Stimulated activated CD8-positive, alpha-beta memory T cell treated with anti-CD3 and anti-CD28 coated beads, Interleukin-4, amount 100 ng/mL, for 4 hours (primary cell): Measurements from ENCODE around the gene ATP5F1E.
"Not testable (repeated sequence)": the region's sequence is repeated elsewhere in the genome, so short reads cannot be mapped to it uniquely, and the experiment has no call there.

Experiments used
- DNase-seq, 2 donors: peaks; one replicate each; pipeline ENCODE4 v3.0.0-alpha.2; 2020; ENCODE audit warnings: low read depth in 2 of 2, low spot score in 1 of 2

The ATP5F1E gene

DNA sequence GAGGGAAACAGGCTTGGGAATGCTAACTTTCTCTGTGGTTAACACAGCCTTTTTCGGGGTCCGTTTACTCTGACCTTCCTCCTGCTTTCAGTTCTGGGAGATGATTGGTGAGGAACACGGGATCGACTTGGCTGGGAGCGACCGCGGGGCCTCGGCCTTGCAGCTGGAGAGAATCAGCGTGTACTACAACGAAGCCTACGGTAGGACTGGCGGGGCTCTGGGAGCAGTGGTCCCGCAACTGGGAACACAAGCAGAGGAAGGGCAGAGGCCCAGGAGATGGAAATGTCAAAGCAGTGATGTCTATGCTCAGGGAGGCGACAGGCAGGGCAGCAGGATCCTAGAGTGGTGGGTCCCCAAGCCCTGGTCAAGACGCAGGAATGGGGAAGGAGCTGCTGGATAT lies 9.4 kb downstream of the ATP5F1E start:
- DNase-seq, result no peak

DNA sequence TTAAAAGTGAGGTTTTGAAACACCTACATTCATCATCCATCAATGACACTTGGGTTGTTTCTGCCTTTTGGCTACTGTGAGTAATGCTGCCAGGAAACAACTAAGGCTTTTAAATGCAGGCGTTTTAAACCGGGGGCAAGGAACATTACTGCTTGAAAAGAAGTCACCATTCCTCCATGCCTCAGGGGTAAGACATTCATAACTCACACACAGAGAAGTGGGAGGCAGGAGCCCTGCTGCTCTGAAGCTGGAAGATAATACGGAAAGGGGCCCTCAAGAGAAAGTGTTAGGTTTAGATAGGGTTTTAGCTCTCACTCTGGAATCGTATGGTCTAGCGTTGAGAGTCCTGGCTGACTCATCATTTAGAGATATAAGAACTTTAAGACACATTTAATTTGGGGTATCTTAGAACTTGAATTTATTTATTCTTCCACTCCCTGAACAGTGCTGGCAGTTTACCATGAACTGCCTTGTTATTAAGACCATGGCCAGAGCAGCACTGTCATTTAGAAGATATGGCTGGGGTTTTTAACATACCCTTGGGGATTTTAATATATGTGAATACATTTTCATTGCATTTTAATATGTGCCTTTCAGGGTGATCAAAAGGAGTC lies 11.1 kb downstream of the ATP5F1E start:
- DNase-seq, result no peak

DNA sequence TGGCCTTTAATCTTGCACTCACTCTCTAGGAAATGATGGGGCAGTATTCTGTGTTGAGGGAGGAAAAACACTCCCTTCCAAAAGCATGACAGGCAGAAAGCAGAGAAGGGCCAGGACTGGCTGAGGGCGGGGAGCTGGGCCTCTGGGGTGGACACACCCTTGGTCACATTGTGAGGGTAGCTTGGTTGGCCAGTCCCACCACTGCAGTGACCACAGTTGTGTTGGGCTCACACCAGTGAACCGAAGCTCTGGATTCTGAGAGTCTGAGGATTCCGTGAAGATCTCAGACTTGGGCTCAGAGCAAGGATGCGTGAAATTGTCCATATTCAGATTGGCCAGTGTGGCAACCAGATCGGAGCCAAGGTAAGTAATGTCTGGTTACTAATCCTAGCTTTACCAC lies 12.9 kb downstream of the ATP5F1E start, which contains the start of gene TUBB1:
TUBB1 (plus strand) TSS at position 213 of the 400 bp plus-strand sequence; CDS start at position 307, 94 bp downstream.
- no peak for DNase-seq

DNA sequence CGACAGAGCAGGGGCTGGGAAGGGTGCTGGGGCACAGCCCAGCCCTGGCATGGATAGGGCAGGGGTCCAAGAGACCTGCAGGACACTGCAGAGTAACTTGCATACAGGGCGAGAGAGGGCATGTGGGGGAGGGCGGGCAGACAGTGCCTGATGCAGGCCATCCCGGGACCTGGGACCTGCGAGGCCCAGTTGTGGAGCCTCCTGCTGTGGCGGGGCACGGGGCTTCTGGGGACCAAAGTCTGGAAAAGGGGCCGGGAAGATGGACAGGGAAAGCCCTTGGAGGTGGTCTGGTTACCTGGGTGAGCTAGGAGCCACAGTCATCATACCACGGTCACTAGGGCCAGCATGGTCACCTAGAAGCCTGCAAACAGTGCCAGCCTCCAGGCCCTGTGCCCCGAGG lies 13.3 kb downstream of the ATP5F1E start:
- DNase-seq, result no peak

DNA sequence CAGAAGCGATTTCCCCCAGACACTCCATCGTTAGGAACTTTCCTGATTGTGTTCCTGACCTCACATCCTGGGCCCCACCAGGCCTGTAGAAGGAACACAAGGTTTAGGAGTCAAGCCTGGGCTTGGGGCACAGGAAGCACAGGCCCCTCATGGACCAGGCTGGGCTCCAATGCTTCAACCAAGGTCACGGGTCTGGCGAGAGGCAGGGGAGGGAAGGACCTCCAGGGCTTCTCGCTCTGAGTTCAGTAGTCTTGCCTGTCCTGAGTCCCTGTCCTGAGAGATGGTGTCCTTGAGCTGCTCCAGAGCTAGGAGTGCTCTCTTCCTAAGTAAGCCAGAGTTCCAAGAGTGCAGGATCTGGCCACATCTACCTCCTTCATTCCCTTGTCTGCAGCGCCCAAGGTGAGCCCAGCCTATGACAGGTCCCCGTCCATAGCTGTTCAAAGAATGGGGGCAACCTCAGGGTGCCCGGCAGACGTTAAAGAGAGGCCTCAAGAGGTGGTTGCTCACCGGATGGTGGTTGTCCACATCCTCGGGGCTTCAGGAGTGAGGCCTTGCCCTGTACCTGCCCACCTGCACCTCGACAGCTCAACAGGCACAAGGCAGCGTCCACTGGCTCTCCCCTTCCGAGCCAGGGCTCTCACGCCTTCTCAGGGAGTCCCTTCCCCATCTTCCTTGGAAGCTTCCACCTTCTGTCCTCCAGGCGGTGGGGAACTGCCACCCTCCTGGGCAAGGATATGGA lies 14.5 kb downstream of the ATP5F1E start:
- DNase-seq, result no peak

DNA sequence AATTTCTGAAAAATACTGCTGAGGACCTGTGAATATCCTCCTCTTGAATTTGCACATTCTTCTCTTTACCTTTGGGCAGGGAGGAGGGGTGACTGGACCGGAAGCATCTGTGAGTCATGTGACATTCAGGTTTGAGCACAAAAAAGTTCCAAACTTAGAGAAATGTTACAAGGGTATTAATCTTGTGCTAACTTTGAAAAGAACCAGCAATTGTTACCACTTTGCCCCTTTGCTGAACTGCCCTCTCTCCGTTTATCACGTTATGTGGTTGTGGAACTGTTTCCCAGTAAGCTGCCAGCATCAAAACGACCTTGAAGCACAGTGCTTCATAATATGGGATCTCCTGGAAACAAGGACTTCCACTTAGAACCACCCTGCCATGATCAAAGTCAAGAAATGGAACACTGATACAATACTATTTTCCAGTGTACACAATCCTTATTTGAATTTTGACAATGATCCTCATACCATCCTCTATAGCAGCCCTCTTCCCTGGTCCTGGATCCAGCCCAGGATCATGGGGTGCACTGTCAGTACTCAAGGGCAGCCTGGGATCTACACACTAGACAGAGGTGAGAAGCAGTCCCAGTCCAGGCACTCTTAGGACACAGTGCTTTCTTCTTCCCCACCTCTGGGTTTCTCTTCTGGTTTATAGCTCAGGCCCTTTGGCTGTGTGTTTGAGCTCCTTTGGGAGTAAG lies 15.2 kb downstream of the ATP5F1E start:
- no peak for DNase-seq

DNA sequence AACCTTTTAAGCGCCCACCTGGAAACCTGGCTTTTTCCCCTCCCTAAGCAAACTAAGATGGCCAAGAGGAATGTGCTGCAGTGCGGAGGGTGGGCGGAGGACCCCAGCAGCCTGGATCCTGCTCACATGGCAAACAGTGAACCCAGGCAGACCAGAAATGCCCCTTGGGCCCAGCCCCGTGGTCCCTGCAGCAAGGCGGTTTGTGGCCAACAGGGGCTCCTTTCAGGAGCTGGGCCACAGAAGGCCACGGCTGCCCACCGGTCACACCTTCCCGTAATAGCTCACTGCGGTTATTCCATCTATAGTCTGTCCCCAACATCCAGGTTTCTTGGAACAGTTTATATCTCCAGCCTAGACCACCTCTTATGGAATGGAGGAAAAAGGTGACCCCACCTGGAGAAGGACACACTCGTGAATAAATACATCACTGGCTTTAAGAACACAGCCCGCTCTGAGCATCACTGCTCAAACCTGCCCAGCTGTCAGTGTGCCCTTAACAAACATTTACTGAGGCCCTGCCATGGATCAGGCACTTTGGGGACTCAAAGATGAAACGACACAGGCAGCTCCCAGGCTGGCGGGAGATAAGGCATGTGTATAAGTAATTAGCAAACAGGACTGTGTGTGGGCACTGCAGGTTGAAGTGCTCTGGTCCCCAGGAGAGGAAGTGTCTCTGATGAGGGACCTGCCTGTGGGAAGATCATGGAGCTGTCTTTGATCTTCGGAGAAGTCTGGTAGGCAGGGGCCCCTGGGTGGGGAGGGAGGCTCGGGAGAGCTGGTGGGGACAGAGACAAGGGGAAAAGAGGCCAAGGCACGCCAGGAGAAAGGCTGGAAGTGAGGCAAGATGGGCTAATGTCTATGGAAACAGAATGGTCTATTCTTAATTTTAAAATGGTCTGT lies 16.1 kb downstream of the ATP5F1E start:
- DNase-seq, result no peak

DNA sequence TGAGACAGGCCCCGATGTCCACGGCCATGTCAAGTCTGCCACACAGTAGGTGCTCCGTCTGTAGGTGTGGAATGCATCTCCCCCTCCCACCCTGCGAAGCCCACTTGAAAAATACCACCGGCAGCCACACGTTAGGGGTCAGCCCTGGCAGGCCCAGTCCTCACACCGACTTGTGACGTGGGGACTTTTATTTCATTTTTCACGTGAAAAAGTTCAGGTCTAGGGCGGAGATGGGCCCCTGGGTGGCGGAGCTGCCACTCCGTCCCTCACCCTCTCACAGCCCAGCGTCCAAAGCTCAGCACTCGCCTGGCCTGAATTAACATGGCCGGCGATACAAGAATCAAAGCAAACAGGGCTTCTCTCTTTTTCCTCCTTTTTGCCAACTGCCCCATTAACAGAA lies 16.7 kb downstream of the ATP5F1E start:
- no peak for DNase-seq

DNA sequence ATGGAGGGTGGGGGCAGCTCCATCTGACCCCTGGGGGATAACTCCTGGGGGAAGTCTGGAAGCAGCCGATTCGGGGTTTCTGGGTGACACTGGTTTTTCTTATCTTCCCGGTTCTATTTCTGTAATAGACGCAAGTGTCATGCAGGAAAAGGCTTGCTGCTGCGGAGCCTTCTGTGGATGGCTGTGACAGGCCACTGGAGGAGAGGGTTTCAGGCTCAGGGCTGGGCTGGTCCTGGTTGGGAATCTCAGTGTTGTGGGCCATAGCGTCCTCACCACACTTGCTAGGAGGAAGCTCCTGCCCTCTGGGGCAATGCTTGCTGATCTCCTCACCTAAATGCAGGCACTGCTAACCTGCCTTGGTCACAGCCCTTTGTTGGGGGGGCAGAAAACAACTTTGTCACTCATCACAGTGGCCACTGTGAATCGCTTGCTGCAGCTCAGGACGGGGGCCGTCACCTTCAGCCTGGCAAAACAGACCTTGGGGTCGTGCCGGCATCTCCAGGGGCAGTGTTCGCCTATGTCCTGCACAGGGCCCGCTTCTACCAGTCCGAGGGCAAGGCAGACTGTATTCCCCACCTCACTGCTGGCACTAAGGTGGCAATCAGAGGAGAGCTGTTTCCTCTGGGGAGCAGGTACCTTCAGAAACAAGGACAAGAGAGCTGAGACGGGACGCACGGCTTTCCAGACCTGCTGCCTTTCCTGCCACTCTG lies 17.3 kb downstream of the ATP5F1E start:
- no peak for DNase-seq

DNA sequence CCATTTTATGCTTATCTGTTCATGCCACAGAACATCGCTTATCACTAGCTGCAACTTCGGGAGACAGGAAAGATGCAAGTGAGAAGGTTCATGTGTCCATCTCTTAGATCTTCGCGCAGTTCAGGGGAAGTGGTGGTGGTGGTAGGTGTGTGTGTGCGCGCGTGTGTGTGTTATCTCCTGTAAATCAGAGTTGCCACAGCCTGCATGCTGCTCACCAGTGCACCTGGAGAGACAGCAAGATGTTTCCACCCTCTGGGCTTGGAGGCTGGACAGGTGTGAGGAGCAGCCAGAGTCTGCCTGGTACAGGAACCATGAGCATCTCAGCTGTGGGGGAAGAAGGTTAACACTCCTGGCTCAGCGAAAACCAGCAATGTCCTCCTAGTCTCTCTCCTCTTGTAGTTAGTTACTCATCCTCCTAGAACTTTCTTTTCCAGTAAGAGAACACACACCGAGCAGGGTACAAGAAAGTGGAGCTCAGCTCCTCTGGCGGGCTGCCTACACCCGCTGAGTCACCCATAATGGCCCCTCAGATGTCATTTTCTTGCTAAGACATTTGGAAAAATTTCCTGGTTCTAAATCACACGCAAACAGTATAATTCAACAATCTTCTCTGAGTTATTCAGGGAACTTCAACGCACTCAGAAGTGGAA lies 18.1 kb downstream of the ATP5F1E start:
- no peak for DNase-seq

DNA sequence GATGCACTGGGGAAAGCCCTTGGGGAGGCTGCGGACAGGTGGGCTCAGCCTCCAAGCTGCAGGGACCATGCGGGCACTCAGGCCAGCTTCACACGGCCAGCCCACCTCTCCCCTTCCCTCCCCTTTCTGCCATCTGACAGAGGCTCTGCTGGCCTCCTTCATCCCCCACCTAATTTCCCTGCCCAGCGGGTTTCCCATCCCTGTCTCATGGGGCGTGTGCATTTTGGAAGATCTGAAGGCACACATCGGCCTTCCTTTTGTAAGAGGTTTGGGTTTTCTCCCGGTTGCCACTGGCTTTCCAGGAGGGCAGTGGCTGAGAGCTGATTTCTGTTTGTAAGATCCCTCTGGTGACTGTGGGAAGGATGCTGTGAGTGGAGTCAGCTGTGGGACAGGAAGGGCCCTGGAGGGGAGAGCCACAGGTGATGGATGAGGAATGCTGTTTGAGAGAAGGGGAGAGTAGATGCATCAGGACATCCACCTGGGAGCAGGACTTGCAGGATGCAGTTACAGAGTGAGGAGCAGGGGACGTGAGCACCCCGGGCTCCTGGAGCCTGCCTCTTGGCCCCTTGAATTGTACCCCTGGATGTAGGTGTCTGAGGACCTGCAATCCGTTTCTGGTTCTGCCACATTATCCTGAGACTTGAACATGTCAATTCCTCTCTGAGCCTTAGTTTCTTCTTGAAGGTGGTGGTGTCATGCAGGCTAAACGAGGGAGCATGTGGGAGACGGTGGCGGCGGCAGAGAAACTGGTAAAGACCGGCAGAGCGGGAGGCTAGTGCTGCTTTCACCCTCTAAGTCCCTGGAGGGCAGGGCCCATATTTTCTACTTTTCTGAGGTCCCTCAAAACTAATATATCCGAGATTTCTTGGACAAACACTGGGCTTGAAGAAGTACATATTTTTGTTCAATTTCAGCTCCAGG lies 18.8 kb downstream of the ATP5F1E start:
- no peak for DNase-seq

DNA sequence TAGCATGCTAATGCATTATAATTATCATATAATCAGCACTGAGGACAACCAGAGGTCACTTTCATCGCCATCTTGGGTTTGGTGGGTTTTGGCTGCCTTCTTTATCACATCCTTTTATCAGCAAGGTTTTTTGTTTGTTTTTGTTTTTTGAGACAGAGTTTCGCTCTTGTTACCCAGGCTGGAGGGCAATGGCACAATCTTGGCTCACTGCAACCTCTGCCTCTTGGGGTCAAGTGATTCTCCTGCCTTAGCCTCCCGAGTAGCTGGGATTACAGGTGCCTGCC lies 20.3 kb downstream of the ATP5F1E start:
- not testable (repeated sequence) for DNase-seq

DNA sequence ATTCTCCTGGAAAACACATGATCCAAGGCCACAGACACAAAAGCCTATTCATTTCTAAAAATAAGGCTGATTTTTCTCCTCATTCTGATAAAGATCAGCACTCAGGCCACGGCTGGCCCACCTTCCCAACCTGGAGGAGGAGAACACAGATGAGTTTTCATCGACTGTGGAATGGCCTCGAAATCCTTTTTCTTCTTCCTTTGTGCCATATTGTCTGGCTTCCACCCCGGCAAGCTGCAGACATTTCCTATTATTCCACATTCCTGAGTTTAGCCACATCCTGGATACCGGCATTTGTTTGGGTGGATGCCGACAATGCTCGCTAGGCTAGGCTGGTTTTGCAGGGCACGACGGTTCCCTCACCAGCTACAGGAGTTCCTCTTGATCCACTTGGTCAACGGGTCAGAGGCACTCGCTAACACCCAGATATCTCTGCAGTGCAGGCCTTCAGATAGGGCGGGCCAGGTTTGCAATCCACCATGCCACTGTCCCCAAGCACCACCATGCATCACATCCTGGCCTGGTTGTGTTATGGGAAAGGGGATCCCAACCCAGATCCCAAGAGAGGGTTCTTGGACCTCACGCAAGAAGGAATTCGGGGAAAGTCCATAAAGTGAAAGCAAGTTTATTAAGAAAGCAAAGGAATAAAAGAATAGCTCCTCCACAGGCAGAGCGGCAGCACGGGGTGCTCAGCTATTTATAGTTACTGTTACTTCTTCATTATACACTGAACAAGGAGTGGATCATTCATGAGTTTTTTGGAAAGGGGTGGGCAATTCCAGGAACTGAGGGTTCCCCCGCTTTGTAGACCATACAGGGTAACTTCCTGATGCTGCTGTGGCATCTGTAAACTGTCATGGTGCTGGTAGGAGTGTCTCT lies 20.9 kb downstream of the ATP5F1E start:
- DNase-seq, result no peak

DNA sequence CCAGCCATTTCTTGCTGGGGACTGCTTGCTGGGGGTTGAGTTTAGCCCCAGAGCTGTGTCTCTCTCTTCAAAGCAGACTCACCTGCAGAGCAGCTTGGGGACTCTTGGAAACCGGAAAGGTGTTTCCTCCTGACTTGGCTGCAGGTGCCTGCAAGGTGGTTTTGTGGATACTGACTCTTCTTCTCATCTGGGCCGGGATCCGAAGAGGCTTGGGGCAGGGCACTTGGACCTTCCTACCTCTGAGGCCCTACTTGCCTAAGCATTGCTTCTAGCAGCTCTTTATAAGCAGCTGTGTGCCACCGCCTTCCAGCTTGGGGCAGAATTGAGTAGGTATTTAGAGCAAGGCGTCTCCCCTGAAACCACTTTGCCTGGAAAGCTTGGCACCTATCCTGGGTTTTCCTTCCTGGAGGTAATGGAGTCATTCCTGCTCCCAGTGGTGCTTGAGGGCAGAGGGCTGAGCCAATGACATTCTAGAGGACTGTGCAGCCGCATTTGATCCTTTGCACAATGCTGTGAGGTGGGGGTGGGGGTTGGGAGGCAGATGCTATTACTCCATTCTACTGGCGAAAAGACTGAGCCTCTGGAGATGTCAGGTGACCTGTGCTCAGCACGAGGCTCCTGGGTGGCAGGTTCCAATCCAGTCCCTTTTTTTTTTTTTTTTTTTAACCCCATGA lies 21.7 kb downstream of the ATP5F1E start:
- no peak for DNase-seq

DNA sequence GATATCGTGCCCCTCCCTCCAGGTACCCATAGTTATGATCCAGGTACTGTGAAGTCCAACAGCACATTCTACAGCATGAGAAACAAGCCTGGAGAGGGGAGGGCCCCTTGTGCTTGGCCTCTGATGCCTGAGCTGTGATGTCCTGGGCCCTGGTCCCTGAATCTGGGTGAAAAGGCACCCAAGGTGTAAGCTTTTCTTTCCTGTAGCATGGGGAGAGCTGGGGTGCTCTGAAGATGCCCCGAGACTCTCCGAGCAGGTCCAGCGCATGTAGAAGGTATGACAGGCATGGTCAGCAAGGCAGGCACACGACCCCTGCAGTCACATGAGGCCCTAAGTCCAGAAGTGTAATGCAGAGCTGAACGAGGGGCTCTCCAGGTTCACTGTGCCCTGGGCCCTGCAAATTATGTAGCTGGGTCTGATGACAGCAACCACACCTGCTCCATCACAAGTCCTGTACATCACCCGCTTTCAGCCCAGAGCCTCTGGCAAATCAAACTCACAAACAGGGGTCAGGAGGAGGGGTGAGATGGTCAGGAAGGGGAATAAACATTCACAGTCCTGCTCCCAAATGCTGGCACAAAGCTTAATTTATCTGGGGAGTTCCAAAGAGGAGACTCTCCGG lies 23.3 kb downstream of the ATP5F1E start:
- no peak for DNase-seq

DNA sequence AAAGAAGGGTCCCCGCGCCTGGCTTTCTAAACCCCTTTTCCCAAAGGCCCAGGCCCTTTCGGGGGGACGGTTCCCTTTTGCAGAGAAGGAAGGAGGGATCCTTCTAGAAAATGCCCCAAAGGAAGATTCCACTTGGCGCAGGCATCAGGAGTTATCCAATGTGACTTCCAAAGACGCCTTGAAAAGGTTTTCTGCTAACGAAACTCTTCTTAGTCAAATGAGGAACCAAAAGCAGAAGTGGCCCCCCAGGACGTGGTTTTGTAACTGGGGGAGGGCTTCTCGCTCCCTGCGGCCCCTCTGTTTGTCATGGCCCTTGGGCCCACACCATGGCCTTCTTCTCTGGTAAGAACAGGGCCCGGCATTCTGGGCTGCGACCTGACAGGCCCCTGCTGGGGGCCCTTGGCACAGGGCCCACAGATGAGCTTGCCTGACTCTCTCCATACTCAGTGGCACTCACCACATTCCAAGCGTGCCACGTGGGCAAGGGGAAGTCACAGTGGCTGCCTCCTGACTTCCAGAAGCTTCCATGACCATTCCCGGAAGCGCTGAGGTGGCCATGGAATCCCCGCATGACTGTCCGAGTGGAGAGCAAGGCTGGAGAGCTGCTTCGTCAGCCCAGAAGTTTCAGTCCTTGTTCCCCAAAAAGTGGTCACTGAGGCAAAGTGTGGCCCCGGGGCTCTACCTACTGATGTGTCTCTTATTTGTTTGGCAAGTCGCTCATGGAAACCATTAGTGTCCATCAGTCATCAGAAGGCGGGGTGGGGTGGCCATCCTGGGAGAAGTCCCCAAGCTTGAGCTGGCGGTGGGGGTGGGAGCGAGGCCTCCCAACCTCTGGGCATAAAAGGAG lies 24.2 kb downstream of the ATP5F1E start:
- DNase-seq, result no peak
